A673 (cell line): ENCODE data around the gene PPFIBP1.

Source experiments
- CTCF ChIP-seq: fragments of 300-800, 200-600 bp; sonication (generic); conservative IDR thresholded peaks from 2 replicates; pipeline ENCODE4 v1.5.1; 2017; ENCODE audit warnings: low read depth, mild to moderate bottlenecking, antibody characterized with exemption, low read length, moderate library complexity, mixed read lengths
- EZH2 ChIP-seq: fragments of 200-600 bp; sonication (generic); IDR thresholded peaks from 2 replicates; pipeline ENCODE4 v1.6.1; 2017; ENCODE audit warnings: borderline replicate concordance, low read depth, mild to moderate bottlenecking, mixed read lengths, antibody characterized with exemption, low read length; ENCODE audit not compliant: poor library complexity, severe bottlenecking

- TF ChIP-seq CTCF = no peak
- TF ChIP-seq EZH2 = no peak
These were observed 83.6 kb downstream of the PPFIBP1 start for GRCh38 chr12:27607591-27607990.
